SJCRH30 (cell line): ENCODE results near the gene B4GALT6. TPM values are rescaled to one million over a fixed set of nuclear protein-coding genes. Genes with fewer than 3 reads are reported as not detected.
"Not testable (repeated sequence)": the region's sequence is repeated elsewhere in the genome, so short reads cannot be mapped to it uniquely, and the experiment has no call there.

ENCODE experiments used
- DNase-seq, 2 experiments: peaks; one replicate each; pipeline ENCODE4 v3.0.0-alpha.2; 2015 to 2020
- H3K27ac ChIP-seq: fragments of 250-450 bp; sonication (Bioruptor Pico); 2 replicates; pipeline ENCODE4 v1.5.1; 2020; ENCODE audit warnings: mild to moderate bottlenecking, moderate library complexity
- H3K27me3 ChIP-seq: fragments of 250-450 bp; sonication (Bioruptor Pico); 2 replicates; pipeline ENCODE4 v1.5.1; 2020; ENCODE audit warnings: mild to moderate bottlenecking, moderate library complexity
- H3K36me3 ChIP-seq: fragments of 250-450 bp; sonication (Bioruptor Pico); 2 replicates; pipeline ENCODE4 v1.5.1; 2020; ENCODE audit warnings: mild to moderate bottlenecking, moderate library complexity
- H3K4me1 ChIP-seq: fragments of 250-450 bp; sonication (Bioruptor Pico); 2 replicates; pipeline ENCODE4 v1.5.1; 2020; ENCODE audit warnings: mild to moderate bottlenecking, moderate library complexity
- H3K4me3 ChIP-seq: fragments of 250-450 bp; sonication (Bioruptor Pico); 2 replicates; pipeline ENCODE4 v1.5.1; 2020; ENCODE audit warnings: mild to moderate bottlenecking, moderate library complexity
- H3K9me3 ChIP-seq: fragments of 250-450 bp; sonication (Bioruptor Pico); replicated peaks from 2 replicates; pipeline ENCODE4 v1.5.1; 2020; ENCODE audit warnings: mild to moderate bottlenecking, moderate library complexity
- total RNA-seq: library from RNA; depleted of rRNA; stranded (reverse); fragments of >200 nt; shearing (Covaris generic); gene quantifications from 2 replicates; pipeline ENCODE4 v1.2.3, GENCODE V29; 2014; rRNA removed

The B4GALT6 gene
- 1.2 and 1.6 TPM in 2 replicates for total RNA-seq

DNA sequence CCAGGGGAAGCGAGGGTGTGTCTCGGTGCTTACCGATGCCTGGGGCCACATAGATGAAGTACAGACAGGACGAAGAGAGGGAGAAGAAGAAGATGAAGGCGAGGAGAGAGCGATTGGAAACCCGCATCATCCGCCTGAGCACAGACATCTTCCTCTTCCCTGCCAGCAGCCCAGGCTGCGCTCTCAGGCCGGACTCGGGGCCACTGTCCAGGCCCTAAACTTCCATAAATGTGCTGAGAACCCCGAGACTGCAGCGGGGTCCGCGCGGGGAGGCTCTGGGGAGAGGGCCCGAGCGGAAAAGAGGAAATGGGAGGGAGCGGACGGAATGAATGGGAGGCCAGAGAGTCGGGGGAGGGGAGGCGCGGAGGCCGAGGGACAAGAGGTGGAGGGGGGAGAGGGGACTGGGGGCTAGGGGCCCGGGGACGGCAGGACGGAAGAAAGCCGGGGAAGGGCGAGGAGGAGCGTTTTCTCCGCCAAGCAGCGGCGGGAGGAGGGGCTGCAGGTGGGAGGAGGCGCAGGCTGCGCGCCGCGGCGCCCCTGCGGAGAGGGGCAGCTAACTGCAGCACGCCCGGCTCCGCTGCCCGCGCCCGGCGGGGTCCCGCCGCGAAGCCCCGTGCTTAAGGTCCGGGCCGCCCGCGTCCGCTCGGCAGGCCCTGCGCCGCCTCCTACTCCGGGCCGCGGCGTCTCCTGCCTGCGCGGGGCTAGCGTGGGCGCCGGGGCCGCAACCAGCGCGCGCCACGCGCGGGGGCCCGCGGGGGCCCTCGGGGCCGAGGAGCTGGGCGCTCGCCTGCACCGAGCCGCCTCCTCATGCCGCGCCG lies at the start of gene B4GALT6:
Gene B4GALT6 (minus strand): TSS at position 303 of the 818 bp plus-strand sequence. CDS start 155 bp downstream, at position 148.
- Histone ChIP-seq H3K36me3 (no peaks in the 10 kb centered on the region), H3K27ac (no peak within 1 kb of the TSS), H3K27me3 (no peaks in the 10 kb centered on the region), H3K4me1 (no peaks in the 10 kb centered on the region), H3K9me3 (no peaks in the 10 kb centered on the region), H3K4me3 (peak within 1 kb of the TSS; percentile 52)
- peak in 1 of 2 experiments; percentile 5 for DNase-seq

DNA sequence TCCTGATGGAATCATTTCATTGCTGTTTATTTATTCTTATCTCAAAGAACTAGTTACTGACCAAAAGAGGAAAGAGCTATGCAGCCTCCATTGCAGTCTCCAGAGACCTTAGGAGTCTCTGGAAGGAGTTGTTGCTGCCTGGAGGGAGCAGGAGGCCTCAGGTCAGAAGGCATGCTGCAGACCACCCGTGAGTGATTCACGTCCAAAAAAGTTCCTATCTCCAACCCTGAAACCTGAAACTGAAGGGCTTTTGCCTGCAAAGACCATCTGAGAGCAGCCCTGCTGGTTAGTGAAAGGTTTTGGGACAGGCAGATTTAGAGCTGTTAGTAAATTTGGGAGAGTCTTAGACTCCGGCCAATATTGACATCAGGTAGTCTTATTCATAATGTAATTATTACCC lies 47.2 kb upstream of the B4GALT6 start:
- no peak overlapping the region for H3K27ac ChIP-seq
- H3K4me1 ChIP-seq = no peaks in the 10 kb centered on the region
- DNase-seq = no peak
- H3K9me3 ChIP-seq = no peaks in the 10 kb centered on the region
- no peaks in the 10 kb centered on the region for H3K27me3 ChIP-seq
- no peaks in the 10 kb centered on the region for H3K36me3 ChIP-seq
- H3K4me3 ChIP-seq = no peak overlapping the region

DNA sequence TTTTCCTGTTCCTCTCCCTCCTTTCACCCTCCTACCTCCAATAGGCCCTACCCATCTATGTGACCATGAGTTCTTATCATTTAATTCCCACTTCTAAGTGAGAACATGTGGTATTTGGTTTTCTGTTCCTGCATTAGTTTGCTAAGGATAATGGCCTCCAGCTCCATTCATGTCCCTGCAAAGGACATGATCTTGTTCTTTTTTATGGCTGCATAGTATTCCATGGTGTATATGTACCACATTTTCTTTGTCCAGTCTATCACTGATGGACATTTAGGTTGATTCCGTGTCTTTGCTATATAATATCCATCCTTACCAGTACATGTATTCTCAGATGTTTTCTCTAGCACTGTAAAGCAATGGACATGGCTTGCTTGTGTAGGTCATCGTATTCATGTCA lies 44.8 kb upstream of the B4GALT6 start:
- not testable (repeated sequence) for H3K36me3 ChIP-seq, H3K4me1 ChIP-seq, H3K27me3 ChIP-seq, H3K27ac ChIP-seq, DNase-seq, H3K4me3 ChIP-seq, H3K9me3 ChIP-seq

GRCh38 chr18:31723990-31724711 lies 39.8 kb upstream of the B4GALT6 start:
- Histone ChIP-seq H3K36me3 (no peaks in the 10 kb centered on the region), H3K27ac (no peak overlapping the region), H3K4me3 (no peak overlapping the region), H3K4me1 (no peaks in the 10 kb centered on the region), H3K9me3 (no peaks in the 10 kb centered on the region), H3K27me3 (no peaks in the 10 kb centered on the region)
- DNase-seq = no peak

DNA sequence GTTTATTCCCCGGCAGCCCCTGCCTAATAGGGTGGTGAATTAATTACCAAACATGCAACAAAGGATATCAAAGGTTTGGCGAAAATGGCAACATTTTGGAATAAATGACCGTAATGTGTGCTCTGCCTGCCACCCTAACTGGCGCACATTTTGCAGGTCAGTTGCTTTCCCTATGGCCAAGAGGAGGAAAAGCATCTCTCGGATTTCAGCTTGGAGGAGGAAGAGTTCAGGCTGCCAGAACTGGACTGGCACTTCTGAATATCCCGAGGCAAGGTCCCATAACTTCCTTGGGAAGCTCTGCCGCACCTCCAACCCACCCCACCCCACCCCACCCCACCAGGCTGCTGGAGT lies 39.2 kb upstream of the B4GALT6 start:
- Histone ChIP-seq H3K36me3 (no peaks in the 10 kb centered on the region), H3K27ac (no peak overlapping the region), H3K27me3 (no peaks in the 10 kb centered on the region), H3K4me1 (no peaks in the 10 kb centered on the region), H3K9me3 (no peaks in the 10 kb centered on the region), H3K4me3 (no peak overlapping the region)
- DNase-seq = no peak

DNA sequence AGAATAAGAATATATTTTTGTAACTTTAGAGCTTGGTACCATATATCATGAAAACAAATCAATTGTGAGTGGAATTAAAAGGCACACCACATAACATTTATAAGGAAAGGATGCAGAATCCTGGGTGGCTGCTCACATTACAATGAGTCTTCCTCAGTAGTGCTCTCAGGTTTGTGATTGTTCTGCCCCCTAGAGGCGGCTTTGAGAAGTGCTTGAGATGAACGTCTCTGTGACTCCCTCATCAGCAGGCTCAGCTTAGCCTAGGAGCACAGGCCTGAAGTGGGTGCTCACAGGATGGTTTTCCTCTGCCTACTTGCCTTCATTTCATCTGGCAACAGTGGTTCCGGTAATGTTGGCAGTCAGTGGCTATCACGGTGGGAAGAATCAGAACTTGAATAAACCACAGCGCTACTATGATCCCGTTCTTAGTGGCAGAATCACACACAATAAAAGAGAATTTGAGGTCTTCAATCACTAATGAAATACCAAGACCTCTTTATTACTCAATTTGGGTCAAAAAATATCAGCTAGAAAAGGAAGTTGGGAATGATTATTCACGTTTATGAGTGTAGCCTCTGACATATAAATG lies 38.1 kb upstream of the B4GALT6 start:
- Histone ChIP-seq H3K27me3 (no peaks in the 10 kb centered on the region), H3K4me1 (no peaks in the 10 kb centered on the region), H3K4me3 (no peak overlapping the region), H3K9me3 (no peaks in the 10 kb centered on the region), H3K27ac (no peak overlapping the region), H3K36me3 (no peaks in the 10 kb centered on the region)
- peak; percentile 25 to 73 for DNase-seq

DNA sequence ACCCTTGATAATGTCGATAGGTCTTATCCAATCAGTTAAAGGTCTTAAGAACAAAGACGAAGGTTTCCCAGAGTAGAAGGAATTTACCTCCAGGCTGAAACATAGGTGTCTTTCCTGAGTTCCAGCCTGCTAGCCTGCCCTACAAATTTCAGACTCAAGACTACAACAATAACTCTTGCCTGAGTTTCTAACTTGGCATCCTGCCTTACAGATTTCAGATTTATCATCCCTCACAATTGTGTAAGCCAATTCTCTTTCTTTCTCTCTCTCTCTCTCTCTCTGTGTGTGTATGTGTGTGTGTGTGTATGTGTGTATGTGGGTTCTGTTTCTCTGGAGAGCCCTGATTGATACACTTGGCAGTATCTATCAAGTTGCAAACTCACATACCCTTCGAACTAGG lies 37.2 kb upstream of the B4GALT6 start:
- H3K27me3 ChIP-seq = no peaks in the 10 kb centered on the region
- no peaks in the 10 kb centered on the region for H3K36me3 ChIP-seq
- no peak for DNase-seq
- H3K27ac ChIP-seq = no peak overlapping the region
- no peak overlapping the region for H3K4me3 ChIP-seq
- H3K9me3 ChIP-seq = no peaks in the 10 kb centered on the region
- no peaks in the 10 kb centered on the region for H3K4me1 ChIP-seq

DNA sequence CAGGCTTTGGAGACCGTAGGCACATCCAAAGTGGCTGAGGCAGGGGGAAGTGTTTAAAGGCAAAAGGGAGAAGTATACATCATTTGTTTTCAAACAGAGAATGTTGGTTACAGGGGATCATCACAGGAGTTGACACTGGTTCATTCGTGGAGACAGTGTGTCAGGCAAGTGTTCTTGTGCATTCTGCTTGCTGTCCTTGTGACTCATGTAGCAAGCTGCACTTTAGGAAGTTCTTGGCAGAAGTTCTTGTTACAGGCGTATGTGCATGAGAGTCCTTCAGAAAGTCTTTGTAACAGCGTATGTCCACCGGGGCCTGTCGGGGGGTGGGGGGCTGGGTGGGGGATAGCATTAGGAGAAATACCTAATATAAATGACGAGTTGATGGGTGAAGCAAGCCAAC lies 36.5 kb upstream of the B4GALT6 start:
- H3K4me1 ChIP-seq = no peaks in the 10 kb centered on the region
- no peaks in the 10 kb centered on the region for H3K9me3 ChIP-seq
- H3K36me3 ChIP-seq = no peaks in the 10 kb centered on the region
- H3K4me3 ChIP-seq = no peak overlapping the region
- DNase-seq = no peak
- H3K27me3 ChIP-seq = no peaks in the 10 kb centered on the region
- no peak overlapping the region for H3K27ac ChIP-seq

DNA sequence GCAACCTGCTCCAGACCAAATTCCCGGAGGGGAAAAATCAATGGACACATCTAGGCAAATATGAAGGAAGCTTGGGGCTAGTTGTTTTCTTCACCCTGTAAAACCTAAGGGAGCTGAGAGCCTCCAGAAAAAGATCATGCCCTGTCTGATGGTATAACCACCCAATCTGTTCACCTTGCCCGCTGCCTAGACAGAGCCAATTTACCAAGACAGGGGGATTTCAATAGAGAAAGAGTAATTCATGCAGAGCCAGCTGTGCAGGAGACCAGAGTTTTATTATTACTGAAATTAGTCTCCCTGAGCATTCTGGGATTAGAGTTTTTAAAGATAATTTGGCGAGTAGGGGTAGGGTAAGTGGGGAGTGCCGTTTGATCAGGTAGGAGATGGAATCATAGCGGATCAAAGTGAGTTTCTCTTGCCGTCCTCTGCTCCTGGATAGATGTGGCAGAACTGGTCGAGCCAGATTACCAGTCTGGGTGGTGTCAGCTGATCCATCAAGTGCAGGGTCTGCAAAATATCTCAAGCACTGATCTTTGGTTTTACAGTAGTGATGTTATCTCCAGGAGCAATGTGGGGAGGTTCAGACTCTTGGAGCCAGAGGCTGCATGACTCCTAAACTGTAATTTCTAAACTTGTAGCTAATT lies 35.1 kb upstream of the B4GALT6 start:
- no peaks in the 10 kb centered on the region for H3K36me3 ChIP-seq
- no peaks in the 10 kb centered on the region for H3K4me1 ChIP-seq
- no peak overlapping the region for H3K27ac ChIP-seq
- H3K4me3 ChIP-seq = no peak overlapping the region
- no peaks in the 10 kb centered on the region for H3K27me3 ChIP-seq
- no peaks in the 10 kb centered on the region for H3K9me3 ChIP-seq
- DNase-seq = no peak

GRCh38 chr18:31718386-31718785 lies 34.0 kb upstream of the B4GALT6 start:
- Histone ChIP-seq H3K27ac (no peak overlapping the region), H3K4me1 (no peaks in the 10 kb centered on the region), H3K4me3 (no peak overlapping the region), H3K27me3 (no peaks in the 10 kb centered on the region), H3K9me3 (no peaks in the 10 kb centered on the region), H3K36me3 (no peaks in the 10 kb centered on the region)
- no peak for DNase-seq

DNA sequence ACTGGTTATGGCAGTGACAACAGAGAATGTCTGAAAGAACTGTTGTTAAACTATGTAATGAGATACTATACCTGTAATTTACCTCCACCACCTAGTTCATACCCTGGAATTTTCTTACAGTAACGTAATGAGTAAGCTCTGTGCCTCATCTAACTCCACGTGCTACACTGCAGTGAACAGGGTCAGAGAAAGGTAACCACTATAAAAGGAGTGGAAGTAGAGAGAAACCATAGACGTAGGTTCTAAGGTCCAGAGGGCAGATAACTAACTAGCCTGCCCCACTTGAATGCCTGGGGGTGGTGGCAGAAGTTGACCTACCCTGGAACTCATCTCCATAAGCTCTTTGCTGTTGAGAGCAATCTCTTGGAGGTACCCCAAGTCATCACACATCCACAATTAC lies 32.0 kb upstream of the B4GALT6 start:
- Histone ChIP-seq H3K27me3 (no peaks in the 10 kb centered on the region), H3K4me1 (no peaks in the 10 kb centered on the region), H3K36me3 (no peaks in the 10 kb centered on the region), H3K27ac (no peak overlapping the region), H3K4me3 (no peak overlapping the region), H3K9me3 (no peaks in the 10 kb centered on the region)
- DNase-seq = no peak

- Histone ChIP-seq H3K27ac (no peak overlapping the region), H3K9me3 (no peaks in the 10 kb centered on the region), H3K4me3 (no peak overlapping the region), H3K27me3 (no peaks in the 10 kb centered on the region), H3K4me1 (no peaks in the 10 kb centered on the region), H3K36me3 (no peaks in the 10 kb centered on the region)
- DNase-seq = no peak
Observed at GRCh38 chr18:31711365-31712172, 27.2 kb upstream of the B4GALT6 start.

- H3K9me3 ChIP-seq = no peaks in the 10 kb centered on the region
- no peaks in the 10 kb centered on the region for H3K4me1 ChIP-seq
- no peak overlapping the region for H3K4me3 ChIP-seq
- DNase-seq = no peak
- H3K27me3 ChIP-seq = no peaks in the 10 kb centered on the region
- H3K36me3 ChIP-seq = no peaks in the 10 kb centered on the region
- H3K27ac ChIP-seq = no peak overlapping the region
Observed at GRCh38 chr18:31710826-31711225, 26.4 kb upstream of the B4GALT6 start.

DNA sequence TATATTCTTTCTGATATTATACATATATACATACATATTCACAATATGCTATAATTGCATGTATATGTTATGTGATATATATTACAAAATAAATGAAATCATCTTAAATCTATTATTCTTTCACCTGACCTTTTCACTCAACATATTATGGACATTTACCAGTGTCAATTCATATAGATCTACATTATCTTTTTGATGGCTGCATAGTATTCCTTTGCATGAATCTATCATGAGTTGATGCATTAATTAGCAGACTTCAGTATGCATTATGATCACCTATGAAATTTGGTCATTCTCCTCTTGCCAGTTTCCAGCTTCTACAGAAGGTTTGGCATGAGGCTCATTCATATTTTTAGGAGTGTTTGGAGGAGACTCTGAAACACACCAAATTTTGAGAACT lies 23.4 kb upstream of the B4GALT6 start:
- no peak for DNase-seq
- Histone ChIP-seq H3K36me3 (no peaks in the 10 kb centered on the region), H3K27me3 (no peaks in the 10 kb centered on the region), H3K9me3 (no peaks in the 10 kb centered on the region), H3K4me1 (no peaks in the 10 kb centered on the region), H3K27ac (no peak overlapping the region), H3K4me3 (no peak overlapping the region)
